Measurements from ENCODE around the gene FAM107B. TPM values are rescaled to one million over a fixed set of nuclear protein-coding genes. Genes with fewer than 3 reads are reported as not detected.

Gene FAM107B
- total and polyA plus RNA-seq, 2 experiments from 2014 or later = 11.0 to 17.6 TPM

GRCh38 chr10:14588084-14588937, 186.4 kb downstream of the FAM107B start:
- H3K36me3 ChIP-seq (ENCODE audit: insufficient read depth) = no peaks in the 10 kb centered on the region
- H3K4me3 ChIP-seq = no peak overlapping the region
- H3K4me1 Mint-ChIP-seq = peaks cover 49% of the 10 kb centered on the region
- ATAC-seq (no peak), DNase-seq (ENCODE audit: low spot score) (no peak)
- peak overlapping the region; percentile 81 for H3K27ac Mint-ChIP-seq
- H4K20me1 ChIP-seq (replicated peaks; ENCODE audit: insufficient read depth) = no peaks in the 10 kb centered on the region; the same call in 1 of the 2 replicates
- peaks cover 3% of the 10 kb centered on the region for H3K27me3 Mint-ChIP-seq (ENCODE audit: insufficient read depth, low read depth, poor library complexity)
- no peak overlapping the region for H2AFZ ChIP-seq
- peaks cover 39% of the 10 kb centered on the region for H3K4me1 ChIP-seq (ENCODE audit: insufficient read depth)
- H3K27me3 ChIP-seq (ENCODE audit: insufficient read depth) = no peaks in the 10 kb centered on the region
- 0 out of 2 replicates have a peak overlapping the region, but pooled peaks have one; percentile 63 for H3K27ac ChIP-seq (ENCODE audit: low read depth)
- peaks cover 5% of the 10 kb centered on the region; the same call in 1 of the 2 replicates for H3K9me2 ChIP-seq (ENCODE audit: insufficient read depth)
- H3F3A ChIP-seq (replicated peaks; ENCODE audit: low read depth) = 0 out of 2 replicates have a peak, but pooled peaks cover 5% of the 10 kb centered on the region
- no peak overlapping the region for H3K4me3 Mint-ChIP-seq
- no peak overlapping the region for H3K4me2 ChIP-seq
- no peaks in the 10 kb centered on the region for H3K36me3 Mint-ChIP-seq (ENCODE audit: low read depth)
- no peaks in the 10 kb centered on the region for H3K9me3 Mint-ChIP-seq
- H3K79me2 ChIP-seq (replicated peaks; ENCODE audit: insufficient read depth) = peaks cover 78% of the 10 kb centered on the region
- TF ChIP-seq CREB1 (CRISPR knock-in tag; IDR thresholded peaks at IDR 0.05; ENCODE audit: low read depth) (no peak), STAT1 (IDR thresholded peaks at IDR 0.05; ENCODE audit: unreplicated experiment) (no peak), REST (IDR thresholded peaks at IDR 0.05; ENCODE audit: unreplicated experiment) (no peak), POLR2AphosphoS5 (IDR thresholded peaks at IDR 0.05; ENCODE audit: low read depth) (no peak)

GRCh38 chr10:14587540-14588083, 187.1 kb downstream of the FAM107B start:
- Histone ChIP-seq H3F3A (replicated peaks; ENCODE audit: low read depth) (0 out of 2 replicates have a peak, but pooled peaks cover 5% of the 10 kb centered on the region), H3K4me3 (no peak overlapping the region), H3K4me2 (no peak overlapping the region), H2AFZ (no peak overlapping the region), H3K27ac (ENCODE audit: low read depth) (no peak overlapping the region), H3K36me3 (ENCODE audit: insufficient read depth) (no peaks in the 10 kb centered on the region), H3K79me2 (replicated peaks; ENCODE audit: insufficient read depth) (peaks cover 79% of the 10 kb centered on the region), H3K4me1 (ENCODE audit: insufficient read depth) (peaks cover 39% of the 10 kb centered on the region), H4K20me1 (replicated peaks; ENCODE audit: insufficient read depth) (no peaks in the 10 kb centered on the region; the same call in 1 of the 2 replicates), H3K27me3 (ENCODE audit: insufficient read depth) (no peaks in the 10 kb centered on the region), H3K9me2 (ENCODE audit: insufficient read depth) (peaks cover 5% of the 10 kb centered on the region; the same call in 1 of the 2 replicates)
- no peaks in the 10 kb centered on the region for H3K36me3 Mint-ChIP-seq (ENCODE audit: low read depth)
- H3K4me3 Mint-ChIP-seq = no peak overlapping the region
- ATAC-seq (no peak), DNase-seq (ENCODE audit: low spot score) (no peak)
- 0 out of 2 replicates have a peak overlapping the region, but pooled peaks have one; percentile 81 for H3K27ac Mint-ChIP-seq
- peaks cover 3% of the 10 kb centered on the region for H3K27me3 Mint-ChIP-seq (ENCODE audit: insufficient read depth, low read depth, poor library complexity)
- peaks cover 49% of the 10 kb centered on the region for H3K4me1 Mint-ChIP-seq
- H3K9me3 Mint-ChIP-seq = no peaks in the 10 kb centered on the region
- TF ChIP-seq EZH2phosphoT487 (IDR thresholded peaks at IDR 0.05; ENCODE audit: unreplicated experiment) (no peak), STAT1 (IDR thresholded peaks at IDR 0.05; ENCODE audit: unreplicated experiment) (no peak), ETS1 (IDR thresholded peaks at IDR 0.05) (no peak), CREB1 (CRISPR knock-in tag; IDR thresholded peaks at IDR 0.05; ENCODE audit: low read depth) (no peak), NANOG (IDR thresholded peaks at IDR 0.05; ENCODE audit: borderline replicate concordance) (no peak), ZNF462 (CRISPR knock-in tag; IDR thresholded peaks at IDR 0.05) (no peak), ZNF331 (CRISPR knock-in tag; IDR thresholded peaks at IDR 0.05; ENCODE audit: low read depth) (no peak)

Measured in GM23338 (cell line).